BJ (cell line): ENCODE measurements around the gene ACKR2. TPM values are rescaled to one million over a fixed set of nuclear protein-coding genes. Genes with fewer than 3 reads are reported as not detected.

Experiments
- CTCF ChIA-PET: fragments of 350-600 bp; formaldehyde crosslinking; extraction: SDS; loops from one replicate; lab custom pipeline; 2021; ENCODE audit warnings: antibody characterized with exemption, inconsistent platforms; lab: Yijun Ruan, JAX
- POLR2A ChIA-PET: fragments of 300-600 bp; sonication (Branson Sonifier 250); formaldehyde crosslinking; extraction: SDS; loops from one replicate; lab custom pipeline; 2021; ENCODE audit warnings: antibody characterized with exemption; lab: Charles Lee
- DNase-seq: peaks from one replicate; pipeline ENCODE4 v3.0.0-alpha.2; 2011; ENCODE audit warnings: low read depth
- H3K27me3 ChIP-seq: 2 replicates; pipeline ENCODE4 v1.6.0; 2011; ENCODE audit warnings: low read length; ENCODE audit not compliant: control insufficient read depth, insufficient read depth
- H3K36me3 ChIP-seq: 2 replicates; pipeline ENCODE4 v1.5.1; 2011; ENCODE audit warnings: low read length; ENCODE audit not compliant: control insufficient read depth, insufficient read depth
- H3K4me3 ChIP-seq: 2 replicates; pipeline ENCODE4 v1.5.1; 2011; ENCODE audit warnings: low read depth, mild to moderate bottlenecking, control low read depth, low read length
- polyA plus RNA-seq: library from polyadenylated mRNA; depleted of rRNA; stranded (reverse); fragments of >200 nt; gene quantifications from 2 replicates; pipeline ENCODE4 v1.2.3, GENCODE V29; 2011
- TF ChIP-seq, protein P1 (sequence below): IDR thresholded peaks from 2 replicates; pipeline ENCODE4 v1.5.1; 2011; ENCODE audit warnings: low read depth, mild to moderate bottlenecking, control low read depth, inconsistent platforms, low read length, moderate library complexity; ENCODE audit not compliant: insufficient read depth

The ACKR2 gene
- polyA plus RNA-seq, 1 experiment = 0.15 TPM

DNA sequence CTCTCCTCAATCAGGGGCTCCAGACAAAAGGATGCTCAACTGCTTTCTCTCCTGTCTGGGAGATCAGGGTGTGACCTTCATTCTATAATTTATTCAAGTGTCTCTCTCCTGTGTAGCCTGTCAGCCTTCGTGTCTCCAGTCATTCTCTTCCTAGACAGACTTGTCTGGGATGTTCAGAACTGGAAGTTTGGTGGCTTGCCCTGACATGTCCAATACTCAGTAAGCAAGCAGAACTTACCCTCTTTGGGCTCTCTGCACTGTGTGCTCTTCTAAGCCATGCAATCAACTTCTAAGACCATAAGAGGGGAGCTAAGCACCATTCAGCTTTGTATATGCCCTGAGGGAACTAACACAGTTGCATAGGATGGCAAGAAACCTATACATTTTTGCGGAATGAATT, 14.1 kb downstream of the ACKR2 start:
- ChIA-PET POLR2A (no interaction called here), CTCF (no interaction called here)
- Histone ChIP-seq H3K4me3 (no peak overlapping the region), H3K27me3 (peaks cover 3% of the 10 kb centered on the region), H3K36me3 (no peaks in the 10 kb centered on the region)
- TF ChIP-seq, protein P1, sequence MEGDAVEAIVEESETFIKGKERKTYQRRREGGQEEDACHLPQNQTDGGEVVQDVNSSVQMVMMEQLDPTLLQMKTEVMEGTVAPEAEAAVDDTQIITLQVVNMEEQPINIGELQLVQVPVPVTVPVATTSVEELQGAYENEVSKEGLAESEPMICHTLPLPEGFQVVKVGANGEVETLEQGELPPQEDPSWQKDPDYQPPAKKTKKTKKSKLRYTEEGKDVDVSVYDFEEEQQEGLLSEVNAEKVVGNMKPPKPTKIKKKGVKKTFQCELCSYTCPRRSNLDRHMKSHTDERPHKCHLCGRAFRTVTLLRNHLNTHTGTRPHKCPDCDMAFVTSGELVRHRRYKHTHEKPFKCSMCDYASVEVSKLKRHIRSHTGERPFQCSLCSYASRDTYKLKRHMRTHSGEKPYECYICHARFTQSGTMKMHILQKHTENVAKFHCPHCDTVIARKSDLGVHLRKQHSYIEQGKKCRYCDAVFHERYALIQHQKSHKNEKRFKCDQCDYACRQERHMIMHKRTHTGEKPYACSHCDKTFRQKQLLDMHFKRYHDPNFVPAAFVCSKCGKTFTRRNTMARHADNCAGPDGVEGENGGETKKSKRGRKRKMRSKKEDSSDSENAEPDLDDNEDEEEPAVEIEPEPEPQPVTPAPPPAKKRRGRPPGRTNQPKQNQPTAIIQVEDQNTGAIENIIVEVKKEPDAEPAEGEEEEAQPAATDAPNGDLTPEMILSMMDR = no peak
- no peak for DNase-seq

DNA sequence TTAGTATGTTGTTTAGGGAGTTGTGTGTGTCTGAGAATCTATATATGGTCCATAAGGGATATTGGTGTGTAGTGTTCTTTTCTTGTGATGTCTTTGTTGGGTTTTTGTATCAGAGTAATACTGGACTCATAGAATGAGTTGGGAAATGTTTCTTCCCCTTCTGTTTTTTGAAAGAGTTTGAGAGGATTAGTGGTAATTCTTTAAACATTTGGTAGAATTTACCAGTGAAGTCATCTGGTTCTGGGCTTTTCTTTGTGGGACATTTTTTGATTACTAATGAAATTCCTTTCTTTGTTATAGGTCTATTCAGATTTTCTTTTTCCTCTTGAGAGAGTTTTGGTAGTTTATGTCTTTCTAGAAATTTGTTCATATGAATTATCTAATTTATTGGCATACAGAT, 16.9 kb downstream of the ACKR2 start:
- TF ChIP-seq, protein P1 = no peak
- no peaks in the 10 kb centered on the region for H3K36me3 ChIP-seq
- CTCF ChIA-PET = interaction anchor here (0.9 kb wide), 1 partner anchor 13 kb away, joined by 3 read pairs; no protein-coding TSS in a partner anchor
- POLR2A ChIA-PET = no interaction called here
- no peak overlapping the region for H3K4me3 ChIP-seq
- DNase-seq = no peak
- peaks cover 5% of the 10 kb centered on the region for H3K27me3 ChIP-seq

DNA sequence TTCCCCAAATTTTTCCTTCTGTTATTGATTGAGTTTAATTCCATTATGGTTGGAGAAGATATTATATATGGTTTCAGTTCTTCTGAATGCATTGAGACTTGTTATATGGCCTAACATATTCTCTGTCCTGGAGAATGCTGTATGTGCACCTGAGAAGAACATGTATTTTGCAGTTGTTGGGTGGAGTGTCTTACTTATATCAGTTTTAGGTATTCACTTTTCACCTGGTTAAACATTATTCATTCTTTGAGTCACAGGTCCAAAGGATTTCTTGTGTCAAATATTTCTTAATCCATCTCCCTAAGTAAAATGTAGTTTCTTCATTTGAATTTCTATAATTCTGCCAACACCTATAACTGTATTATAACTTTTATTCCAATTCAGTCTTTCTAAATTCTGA, 17.8 kb downstream of the ACKR2 start:
- ChIA-PET POLR2A (no interaction called here), CTCF (no interaction called here)
- peaks cover 5% of the 10 kb centered on the region for H3K27me3 ChIP-seq
- TF ChIP-seq, protein P1 = no peak
- H3K4me3 ChIP-seq = no peak overlapping the region
- no peak for DNase-seq
- H3K36me3 ChIP-seq = no peaks in the 10 kb centered on the region

DNA sequence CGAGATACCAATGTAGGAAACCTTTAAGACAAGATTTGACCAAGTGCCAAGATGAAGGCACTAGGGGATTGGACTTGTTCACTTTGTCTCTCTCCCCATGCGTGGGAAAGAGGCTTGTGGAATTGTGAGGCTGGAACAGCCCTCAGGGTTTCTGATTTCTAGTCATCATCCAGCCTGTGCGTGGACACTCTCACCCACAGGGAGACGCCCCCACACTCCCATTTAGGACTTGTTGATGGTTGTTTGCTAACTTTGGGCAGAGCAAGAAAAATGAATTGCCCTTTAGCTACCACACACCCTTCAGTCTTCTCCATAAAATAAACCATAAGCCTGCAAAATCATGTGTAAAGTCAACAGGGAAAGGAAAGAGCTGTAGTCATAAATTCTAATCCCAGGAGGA, 18.4 kb downstream of the ACKR2 start:
- DNase-seq = no peak
- Histone ChIP-seq H3K36me3 (no peaks in the 10 kb centered on the region), H3K4me3 (no peak overlapping the region), H3K27me3 (peaks cover 5% of the 10 kb centered on the region)
- ChIA-PET CTCF (interaction anchor here (1.1 kb wide), 1 partner anchor 12 kb away, joined by 4 read pairs; no protein-coding TSS in a partner anchor), POLR2A (no interaction called here)
- TF ChIP-seq, protein P1 = no peak

DNA sequence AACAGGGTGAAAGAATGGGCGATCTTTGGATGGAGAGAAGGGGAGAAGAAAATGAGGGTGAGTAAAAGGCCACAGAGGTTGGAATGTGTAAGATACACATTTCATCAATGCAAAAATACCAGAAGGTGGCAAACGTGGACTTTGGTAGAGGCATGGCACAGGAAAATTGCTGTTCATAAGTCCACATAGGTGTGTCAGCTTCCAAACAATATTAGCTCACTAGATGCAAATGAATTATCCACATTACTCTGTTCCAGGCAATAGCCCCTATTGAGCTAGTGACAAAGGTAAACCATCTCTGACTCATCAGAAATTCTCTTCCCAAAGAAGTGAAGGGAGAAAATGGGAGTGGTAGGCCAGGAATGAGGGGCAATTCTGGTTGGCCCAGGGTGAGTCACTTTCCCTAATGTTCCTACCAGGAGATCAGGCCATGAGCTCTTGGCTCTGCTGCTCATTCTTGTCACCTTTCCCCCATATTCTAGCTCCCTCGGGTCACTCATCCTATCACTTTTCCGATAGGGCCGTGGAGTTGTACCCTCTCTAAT, 19.9 kb downstream of the ACKR2 start:
- TF ChIP-seq, protein P1 = no peak
- CTCF ChIA-PET = interaction anchor here (1.2 kb wide), 1 partner anchor 10 kb away, joined by 3 read pairs; no protein-coding TSS in a partner anchor
- H3K4me3 ChIP-seq = no peak overlapping the region
- H3K27me3 ChIP-seq = peaks cover 5% of the 10 kb centered on the region
- POLR2A ChIA-PET = no interaction called here
- H3K36me3 ChIP-seq = no peaks in the 10 kb centered on the region
- DNase-seq = no peak
